ENCODE data around the gene VEZT.

DNA sequence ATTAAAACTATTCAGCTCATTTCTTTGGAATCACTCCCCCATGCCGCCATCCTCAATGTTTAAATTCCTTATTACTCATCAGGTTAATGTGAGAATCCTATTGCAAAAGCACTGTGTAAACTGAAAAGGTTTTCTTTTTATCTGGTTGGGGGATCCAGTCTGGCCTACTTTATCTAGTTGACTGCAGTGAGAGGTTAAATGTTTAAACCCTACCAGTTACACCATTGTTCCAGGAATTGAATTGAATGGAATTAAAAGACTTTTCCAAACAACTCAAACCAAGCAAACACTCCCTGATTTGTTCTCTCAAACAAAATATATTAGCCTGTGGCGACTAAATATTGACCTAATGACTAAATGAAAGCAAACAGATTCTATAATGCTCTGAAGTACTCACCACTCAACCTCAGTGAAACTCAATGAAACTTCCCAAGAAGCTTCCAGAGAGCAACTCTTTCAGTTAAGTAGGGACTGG, 100.5 kb downstream of the VEZT start:
- TF ChIP-seq CTCF (IDR thresholded peaks at IDR 0.05; ENCODE audit: poor library complexity, severe bottlenecking), result no peak
- TF ChIP-seq, protein P1, sequence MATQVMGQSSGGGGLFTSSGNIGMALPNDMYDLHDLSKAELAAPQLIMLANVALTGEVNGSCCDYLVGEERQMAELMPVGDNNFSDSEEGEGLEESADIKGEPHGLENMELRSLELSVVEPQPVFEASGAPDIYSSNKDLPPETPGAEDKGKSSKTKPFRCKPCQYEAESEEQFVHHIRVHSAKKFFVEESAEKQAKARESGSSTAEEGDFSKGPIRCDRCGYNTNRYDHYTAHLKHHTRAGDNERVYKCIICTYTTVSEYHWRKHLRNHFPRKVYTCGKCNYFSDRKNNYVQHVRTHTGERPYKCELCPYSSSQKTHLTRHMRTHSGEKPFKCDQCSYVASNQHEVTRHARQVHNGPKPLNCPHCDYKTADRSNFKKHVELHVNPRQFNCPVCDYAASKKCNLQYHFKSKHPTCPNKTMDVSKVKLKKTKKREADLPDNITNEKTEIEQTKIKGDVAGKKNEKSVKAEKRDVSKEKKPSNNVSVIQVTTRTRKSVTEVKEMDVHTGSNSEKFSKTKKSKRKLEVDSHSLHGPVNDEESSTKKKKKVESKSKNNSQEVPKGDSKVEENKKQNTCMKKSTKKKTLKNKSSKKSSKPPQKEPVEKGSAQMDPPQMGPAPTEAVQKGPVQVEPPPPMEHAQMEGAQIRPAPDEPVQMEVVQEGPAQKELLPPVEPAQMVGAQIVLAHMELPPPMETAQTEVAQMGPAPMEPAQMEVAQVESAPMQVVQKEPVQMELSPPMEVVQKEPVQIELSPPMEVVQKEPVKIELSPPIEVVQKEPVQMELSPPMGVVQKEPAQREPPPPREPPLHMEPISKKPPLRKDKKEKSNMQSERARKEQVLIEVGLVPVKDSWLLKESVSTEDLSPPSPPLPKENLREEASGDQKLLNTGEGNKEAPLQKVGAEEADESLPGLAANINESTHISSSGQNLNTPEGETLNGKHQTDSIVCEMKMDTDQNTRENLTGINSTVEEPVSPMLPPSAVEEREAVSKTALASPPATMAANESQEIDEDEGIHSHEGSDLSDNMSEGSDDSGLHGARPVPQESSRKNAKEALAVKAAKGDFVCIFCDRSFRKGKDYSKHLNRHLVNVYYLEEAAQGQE (IDR thresholded peaks at IDR 0.05; ENCODE audit: borderline replicate concordance), result no peak
- TF ChIP-seq POLR2AphosphoS5 (IDR thresholded peaks at IDR 0.05), result no peak
